Measurements from ENCODE around the gene C17orf75.
A peak's percentile ranks its signal among the peaks of the same experiment; 100 is the strongest.

Gene C17orf75

GRCh38 chr17:32287804-32288511 is 54.0 kb downstream of the C17orf75 start:
- peaks cover 27% of the 10 kb centered on the region for H3K4me1 ChIP-seq (ENCODE audit: insufficient read depth, low read length)
- no peaks in the 10 kb centered on the region for H3K36me3 ChIP-seq (ENCODE audit: insufficient read depth, low read length)
- H3K9ac ChIP-seq (ENCODE audit: low read depth, low read length) = no peak overlapping the region
- H3K4me3 ChIP-seq (ENCODE audit: low read length) = no peak overlapping the region
- H3K27me3 ChIP-seq (ENCODE audit: insufficient read depth, low read length) = no peaks in the 10 kb centered on the region
- no peak overlapping the region for H3K27ac ChIP-seq (ENCODE audit: low read depth, low read length)
- WGBS = 85% methylated on average over 10 of the region's 10 CpGs
- no peaks in the 10 kb centered on the region for H3K9me3 ChIP-seq (ENCODE audit: insufficient read depth, low read depth, low read length)

DNA sequence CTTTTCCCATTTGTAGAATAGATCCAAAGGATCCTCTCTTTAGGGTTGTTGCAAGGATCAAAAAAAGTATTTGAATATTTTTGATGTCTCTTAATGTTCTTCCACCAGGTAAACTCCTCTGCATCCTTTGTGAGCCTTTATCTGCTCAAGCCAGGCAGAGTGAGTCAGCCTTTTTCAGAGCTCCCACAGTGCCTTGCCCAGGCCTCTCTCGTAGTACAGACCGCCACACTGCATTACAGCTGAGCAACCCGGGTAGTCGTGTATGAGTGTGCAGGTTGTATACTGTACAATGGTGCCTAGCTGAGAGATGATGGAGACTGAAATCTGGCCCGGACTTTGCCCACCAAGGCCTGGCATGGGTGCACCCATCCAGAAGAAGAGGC is 55.5 kb downstream of the C17orf75 start:
- H3K27ac ChIP-seq (ENCODE audit: low read depth, low read length) = no peak overlapping the region
- WGBS = 92% methylated on average over 5 of the region's 5 CpGs
- H3K4me3 ChIP-seq (ENCODE audit: low read length) = no peak overlapping the region
- H3K4me1 ChIP-seq (ENCODE audit: insufficient read depth, low read length) = peaks cover 27% of the 10 kb centered on the region
- H3K36me3 ChIP-seq (ENCODE audit: insufficient read depth, low read length) = no peaks in the 10 kb centered on the region
- no peak overlapping the region for H3K9ac ChIP-seq (ENCODE audit: low read depth, low read length)
- no peaks in the 10 kb centered on the region for H3K27me3 ChIP-seq (ENCODE audit: insufficient read depth, low read length)
- H3K9me3 ChIP-seq (ENCODE audit: insufficient read depth, low read depth, low read length) = no peaks in the 10 kb centered on the region

DNA sequence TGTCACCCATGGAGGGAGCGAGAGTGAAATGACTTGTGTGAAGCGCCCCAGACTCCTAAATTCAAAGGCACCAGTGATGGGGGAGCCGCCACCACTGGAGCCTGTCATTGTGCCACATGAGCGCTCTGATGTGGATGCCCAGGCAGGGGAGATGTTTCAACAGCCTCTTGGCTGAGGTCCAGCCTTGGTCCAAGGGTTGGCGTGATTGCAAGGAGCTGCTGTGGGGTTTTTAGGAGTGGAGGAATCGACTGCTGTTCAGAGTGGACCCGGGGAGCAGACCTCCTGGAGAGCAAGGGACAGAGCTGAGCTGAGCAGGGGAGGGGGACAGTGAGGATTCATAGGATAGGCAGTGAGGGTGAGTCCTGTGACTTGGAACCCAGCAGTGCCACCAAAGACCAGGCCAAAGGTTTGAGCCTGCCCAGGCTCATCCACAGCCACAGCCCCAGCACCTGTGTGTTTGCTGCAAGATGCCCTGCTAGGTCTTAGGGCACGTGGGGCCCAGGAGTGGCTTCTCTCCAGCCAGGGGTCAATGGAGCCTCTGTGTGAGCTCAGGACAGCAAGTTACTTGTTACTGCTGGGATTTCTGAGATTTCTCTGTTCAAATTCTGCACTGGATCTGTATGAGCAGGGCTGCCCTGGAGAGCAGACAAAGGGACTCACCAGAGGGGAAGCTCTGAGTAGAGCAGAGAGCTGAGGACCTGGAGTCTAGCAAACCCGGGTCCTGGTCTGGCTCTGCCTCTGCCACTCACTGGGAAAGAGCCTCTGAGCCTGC is 56.0 kb downstream of the C17orf75 start:
- Histone ChIP-seq H3K9me3 (ENCODE audit: insufficient read depth, low read depth, low read length) (no peaks in the 10 kb centered on the region), H3K36me3 (ENCODE audit: insufficient read depth, low read length) (no peaks in the 10 kb centered on the region), H3K4me1 (ENCODE audit: insufficient read depth, low read length) (peaks cover 28% of the 10 kb centered on the region), H3K4me3 (ENCODE audit: low read length) (no peak overlapping the region), H3K27ac (ENCODE audit: low read depth, low read length) (no peak overlapping the region), H3K9ac (ENCODE audit: low read depth, low read length) (no peak overlapping the region), H3K27me3 (ENCODE audit: insufficient read depth, low read length) (no peaks in the 10 kb centered on the region)
- 90% methylated on average over 9 of the region's 9 CpGs for WGBS

GRCh38 chr17:32285306-32285705 is 56.7 kb downstream of the C17orf75 start:
- H3K27me3 ChIP-seq (ENCODE audit: insufficient read depth, low read length) = no peaks in the 10 kb centered on the region
- no peak overlapping the region for H3K9ac ChIP-seq (ENCODE audit: low read depth, low read length)
- no peak overlapping the region for H3K27ac ChIP-seq (ENCODE audit: low read depth, low read length)
- peaks cover 28% of the 10 kb centered on the region for H3K4me1 ChIP-seq (ENCODE audit: insufficient read depth, low read length)
- H3K4me3 ChIP-seq (ENCODE audit: low read length) = no peak overlapping the region
- no peaks in the 10 kb centered on the region for H3K36me3 ChIP-seq (ENCODE audit: insufficient read depth, low read length)
- no peaks in the 10 kb centered on the region for H3K9me3 ChIP-seq (ENCODE audit: insufficient read depth, low read depth, low read length)
- 90% methylated on average over 8 of the region's 8 CpGs for WGBS

DNA sequence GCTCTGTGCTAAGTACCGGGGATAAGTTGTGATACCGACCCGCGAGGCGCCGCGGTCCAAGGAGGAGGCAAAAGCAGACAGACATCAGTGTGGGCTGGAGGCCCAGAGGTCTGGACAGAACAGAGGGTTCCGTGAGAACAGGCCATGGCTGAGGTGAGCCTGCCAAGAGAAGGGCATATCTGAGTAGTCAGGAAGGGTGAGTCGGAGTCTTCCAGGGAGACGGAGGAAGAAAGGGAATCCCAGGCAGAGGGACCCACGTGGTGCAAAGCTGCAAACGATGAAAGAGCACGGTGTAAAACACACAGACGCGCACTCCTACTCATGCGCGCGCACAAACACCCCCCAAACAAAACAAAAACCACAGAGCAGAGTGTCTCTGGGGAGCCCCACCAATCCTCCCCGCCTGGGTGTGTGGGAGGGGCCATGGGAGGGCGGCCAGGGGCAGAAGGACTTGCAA is 58.2 kb downstream of the C17orf75 start:
- Histone ChIP-seq H3K27ac (ENCODE audit: low read depth, low read length) (no peak overlapping the region), H3K4me1 (ENCODE audit: insufficient read depth, low read length) (peaks cover 26% of the 10 kb centered on the region), H3K9ac (ENCODE audit: low read depth, low read length) (no peak overlapping the region), H3K36me3 (ENCODE audit: insufficient read depth, low read length) (no peaks in the 10 kb centered on the region), H3K27me3 (ENCODE audit: insufficient read depth, low read length) (0 out of 2 replicates have a peak, but pooled peaks cover 7% of the 10 kb centered on the region), H3K9me3 (ENCODE audit: insufficient read depth, low read depth, low read length) (no peaks in the 10 kb centered on the region), H3K4me3 (ENCODE audit: low read length) (no peak overlapping the region)
- WGBS = 93% methylated on average over 20 of the region's 20 CpGs

DNA sequence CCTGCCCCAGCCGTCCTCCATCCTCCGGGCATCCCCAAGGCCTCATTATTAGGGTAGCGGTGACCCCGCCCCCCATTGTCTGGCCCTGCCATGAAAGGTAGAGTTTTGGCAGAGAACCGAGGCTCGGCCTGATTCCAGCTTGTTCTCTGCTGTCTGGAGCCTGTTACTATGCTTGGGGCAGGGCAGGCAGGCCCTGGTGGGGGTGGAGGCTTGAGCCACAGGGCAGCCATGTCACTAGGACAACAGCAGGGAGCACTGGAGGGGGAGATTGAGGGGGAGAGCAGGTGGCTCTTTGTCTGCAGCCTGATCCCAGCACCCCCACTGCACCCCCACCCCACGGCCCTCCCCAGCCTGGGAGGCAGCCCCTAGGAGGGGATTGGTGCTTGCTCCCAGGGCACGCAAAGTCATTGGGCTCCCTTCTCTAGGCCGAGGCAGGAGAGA is 60.9 kb downstream of the C17orf75 start:
- 0 out of 2 replicates have a peak, but pooled peaks cover 7% of the 10 kb centered on the region for H3K27me3 ChIP-seq (ENCODE audit: insufficient read depth, low read length)
- no peaks in the 10 kb centered on the region for H3K9me3 ChIP-seq (ENCODE audit: insufficient read depth, low read depth, low read length)
- peaks cover 23% of the 10 kb centered on the region for H3K4me1 ChIP-seq (ENCODE audit: insufficient read depth, low read length)
- no peak overlapping the region for H3K4me3 ChIP-seq (ENCODE audit: low read length)
- peak overlapping the region; percentile 48; the same call in 1 of the 2 replicates for H3K27ac ChIP-seq (ENCODE audit: low read depth, low read length)
- no peak overlapping the region for H3K9ac ChIP-seq (ENCODE audit: low read depth, low read length)
- H3K36me3 ChIP-seq (ENCODE audit: insufficient read depth, low read length) = no peaks in the 10 kb centered on the region
- WGBS = 28% methylated on average over 9 of the region's 9 CpGs

DNA sequence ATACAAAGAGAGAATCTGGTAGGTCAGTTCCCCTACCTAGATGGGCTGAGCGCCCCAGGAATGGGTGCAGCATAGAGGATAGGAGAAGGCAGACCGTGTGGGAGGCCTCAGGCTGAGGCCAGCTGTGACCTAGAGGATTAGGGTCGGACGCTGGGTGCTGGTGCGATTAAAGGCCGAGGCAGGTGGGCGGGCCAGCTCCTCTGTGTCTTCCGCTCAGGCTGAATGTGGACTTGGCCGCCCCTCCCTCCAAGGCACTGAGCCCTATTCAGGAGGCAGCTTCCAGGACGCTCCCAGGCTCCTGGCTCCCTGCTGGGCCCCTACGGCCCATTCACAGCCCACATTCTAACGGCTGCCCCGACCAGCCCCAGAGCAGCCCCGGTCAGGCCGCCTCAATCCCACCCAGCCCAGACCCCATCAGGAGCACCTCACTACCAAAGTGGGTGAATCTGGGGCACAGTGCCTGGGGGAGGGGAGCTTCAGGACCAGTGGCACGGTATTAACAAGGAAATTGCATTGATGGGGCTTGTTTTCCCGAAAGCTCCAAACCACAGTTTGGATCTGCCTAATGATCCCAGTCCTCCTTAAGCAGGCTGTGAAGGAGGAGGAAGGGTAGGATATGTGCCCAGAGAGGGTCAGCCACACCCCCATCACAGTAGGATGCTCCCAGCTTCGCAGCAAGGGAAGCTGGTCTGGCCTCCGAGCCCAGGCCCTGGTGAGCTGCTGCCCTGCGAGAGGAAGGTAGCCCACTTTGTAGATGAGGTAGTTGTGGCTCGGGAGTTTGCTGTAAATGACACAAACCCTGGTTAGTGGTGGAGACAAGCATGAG is 61.9 kb downstream of the C17orf75 start:
- Histone ChIP-seq H3K36me3 (ENCODE audit: insufficient read depth, low read length) (no peaks in the 10 kb centered on the region), H3K27ac (ENCODE audit: low read depth, low read length) (peak overlapping the region; percentile 52; the same call in 1 of the 2 replicates), H3K27me3 (ENCODE audit: insufficient read depth, low read length) (0 out of 2 replicates have a peak, but pooled peaks cover 7% of the 10 kb centered on the region), H3K9ac (ENCODE audit: low read depth, low read length) (no peak overlapping the region), H3K4me1 (ENCODE audit: insufficient read depth, low read length) (peaks cover 33% of the 10 kb centered on the region), H3K9me3 (ENCODE audit: insufficient read depth, low read depth, low read length) (no peaks in the 10 kb centered on the region), H3K4me3 (ENCODE audit: low read length) (no peak overlapping the region)
- 9% methylated on average over 21 of the region's 21 CpGs for WGBS

DNA sequence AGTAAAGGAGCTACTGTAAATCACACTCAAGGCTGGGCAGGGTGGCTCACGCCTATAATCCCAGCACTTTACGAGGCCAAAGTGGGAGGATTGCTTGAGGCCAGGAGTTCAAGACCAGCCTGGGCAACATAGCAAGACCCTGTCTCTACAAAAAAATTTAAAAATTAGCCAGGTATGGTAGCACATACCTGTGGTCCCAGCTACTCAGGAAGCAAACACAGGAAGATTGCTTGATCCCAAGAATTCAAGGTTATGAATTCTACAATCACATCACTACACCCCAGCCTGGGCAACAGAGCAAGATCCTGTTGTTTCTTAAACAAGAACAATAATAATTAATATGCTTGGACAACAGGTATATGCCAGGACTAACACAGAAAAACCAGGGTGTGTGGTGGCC is 63.2 kb downstream of the C17orf75 start:
- WGBS = 87% methylated on average over 2 of the region's 2 CpGs
- H3K4me1 ChIP-seq (ENCODE audit: insufficient read depth, low read length) = peaks cover 45% of the 10 kb centered on the region
- H3K4me3 ChIP-seq (ENCODE audit: low read length) = no peak overlapping the region
- no peaks in the 10 kb centered on the region for H3K9me3 ChIP-seq (ENCODE audit: insufficient read depth, low read depth, low read length)
- H3K9ac ChIP-seq (ENCODE audit: low read depth, low read length) = no peak overlapping the region
- H3K27ac ChIP-seq (ENCODE audit: low read depth, low read length) = no peak overlapping the region
- H3K36me3 ChIP-seq (ENCODE audit: insufficient read depth, low read length) = no peaks in the 10 kb centered on the region
- H3K27me3 ChIP-seq (ENCODE audit: insufficient read depth, low read length) = 0 out of 2 replicates have a peak, but pooled peaks cover 7% of the 10 kb centered on the region

All from HUES64 (cell line).